ENCODE data around the gene HSPB2.

The HSPB2 gene

DNA sequence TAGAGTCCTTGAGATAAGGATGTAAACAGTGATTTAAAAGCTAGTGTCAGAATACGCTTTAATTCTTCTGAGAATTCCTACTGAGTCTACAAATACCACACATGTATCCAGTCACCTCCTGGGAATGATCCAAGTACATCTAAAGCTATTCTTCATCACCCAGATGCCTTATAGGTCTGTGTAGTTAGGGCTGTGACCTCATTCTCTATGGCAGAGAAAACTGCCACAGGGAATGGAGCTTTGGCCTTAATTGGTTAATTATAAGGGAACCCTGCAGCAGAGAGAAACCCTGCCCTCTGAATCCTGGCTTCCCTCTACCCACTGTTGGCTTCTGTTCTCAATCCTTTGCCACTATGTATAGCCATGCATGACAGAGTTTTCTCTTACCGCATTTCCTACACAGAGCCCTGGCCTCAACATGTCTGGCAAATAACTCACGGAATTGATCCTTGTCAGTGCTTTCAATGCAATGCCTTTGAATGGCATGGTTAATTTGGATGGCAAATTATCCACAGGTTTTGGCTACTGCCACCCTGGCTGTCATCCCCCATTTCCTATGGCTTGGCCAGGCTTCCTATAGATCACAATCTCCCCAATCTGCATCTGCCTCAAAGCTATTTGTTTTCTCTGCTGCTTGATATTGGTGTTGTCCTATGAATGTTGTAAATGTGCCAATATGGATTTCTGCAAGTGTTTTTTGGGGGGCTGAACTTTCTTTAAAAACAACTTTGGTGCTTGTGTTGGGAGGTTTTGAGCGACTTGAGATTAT, 27.5 kb downstream of the HSPB2 start:
- no peak for DNase-seq

- no peak for DNase-seq
These were observed 29.4 kb downstream of the HSPB2 start for GRCh38 chr11:111941963-111942362.

GRCh38 chr11:111942829-111943228, 30.3 kb downstream of the HSPB2 start:
- no peak for DNase-seq

GRCh38 chr11:111944139-111944538, 31.6 kb downstream of the HSPB2 start:
- no peak for DNase-seq

DNA sequence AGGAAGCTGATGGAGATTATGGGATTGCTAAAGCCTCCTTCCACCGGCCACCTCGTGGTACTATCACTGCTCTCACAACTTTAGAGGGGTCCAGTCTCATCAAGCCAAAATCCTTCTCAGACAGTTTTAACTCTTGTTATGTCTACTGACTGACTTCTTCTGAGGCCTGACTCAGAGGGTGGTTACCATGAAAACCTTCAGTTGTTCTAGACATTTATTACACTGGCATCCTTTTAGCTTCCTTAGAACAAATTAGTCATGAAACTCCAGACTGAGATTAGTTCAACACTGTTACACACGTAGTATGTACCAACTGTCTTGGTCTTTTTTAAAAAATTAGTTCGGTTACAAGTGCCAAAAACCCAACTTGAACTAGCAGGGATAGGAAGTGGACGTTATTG, 32.1 kb downstream of the HSPB2 start:
- no peak for DNase-seq

- no peak for DNase-seq
These were observed 32.7 kb downstream of the HSPB2 start for GRCh38 chr11:111945198-111945597.

DNA sequence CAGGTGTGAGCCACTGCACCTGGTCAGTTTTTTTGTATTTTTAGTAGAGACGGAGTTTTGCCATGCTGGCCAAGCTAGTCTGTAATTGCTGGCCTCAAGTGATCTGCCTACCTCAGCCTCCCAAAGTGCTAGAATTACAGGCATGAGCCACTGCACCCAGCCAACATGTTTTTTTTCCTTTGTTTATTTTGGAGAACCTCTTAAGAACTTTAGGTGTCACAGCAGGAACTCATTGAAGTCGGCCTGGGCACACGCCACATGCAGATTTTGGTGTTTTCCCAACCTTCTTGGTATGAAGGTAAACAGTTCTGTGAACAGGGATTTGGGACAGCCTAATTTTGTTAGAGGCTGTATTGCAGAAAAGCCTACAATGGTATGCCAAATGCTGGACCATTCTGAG, 34.0 kb downstream of the HSPB2 start:
- no peak for DNase-seq

GRCh38 chr11:111947143-111947542, 34.6 kb downstream of the HSPB2 start:
- no peak for DNase-seq

DNA sequence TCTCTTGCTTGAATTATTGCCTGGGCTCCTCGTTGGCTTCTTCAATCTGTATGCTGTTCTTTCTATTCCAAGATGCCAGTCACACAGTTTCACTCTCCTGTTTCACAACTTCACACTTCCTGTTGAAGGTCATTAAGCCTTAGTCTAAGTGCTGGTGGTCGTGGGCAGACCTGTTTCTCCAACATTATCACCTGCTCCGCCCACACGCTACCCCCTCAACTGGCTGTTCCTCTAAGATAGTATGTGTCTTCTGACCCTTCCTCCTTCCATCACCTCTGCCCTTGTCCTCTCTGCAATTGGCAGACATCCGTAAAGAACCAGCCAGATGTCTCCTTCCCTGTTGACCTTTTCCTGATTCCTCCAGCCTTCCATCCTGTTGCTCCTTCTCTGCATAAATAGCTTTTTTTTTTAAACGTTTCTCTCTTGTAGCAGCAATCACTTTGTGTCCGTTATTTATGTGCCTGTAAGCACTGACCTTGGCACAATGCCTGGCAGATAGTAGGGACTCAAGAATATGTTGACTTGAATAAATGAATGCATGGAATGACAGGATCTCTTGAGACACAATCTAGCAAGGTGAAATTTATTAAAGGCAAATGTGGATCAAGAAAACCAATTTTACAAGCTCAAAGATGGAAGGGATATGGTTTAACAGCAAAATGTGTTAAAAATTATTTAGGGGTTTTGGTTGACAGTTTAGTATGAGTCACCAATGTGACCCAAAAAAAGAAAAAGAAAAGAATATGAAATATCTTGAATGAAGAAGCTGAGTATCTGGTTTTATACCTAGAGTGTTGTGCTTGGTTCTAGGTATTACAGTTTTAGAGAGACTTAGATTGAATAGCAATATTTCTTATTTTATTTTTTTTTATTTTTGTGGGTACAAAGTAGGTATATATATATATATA, 37.2 kb downstream of the HSPB2 start:
- no peak for DNase-seq

GRCh38 chr11:111951565-111951964, 39.0 kb downstream of the HSPB2 start:
- DNase-seq, result no peak

DNA sequence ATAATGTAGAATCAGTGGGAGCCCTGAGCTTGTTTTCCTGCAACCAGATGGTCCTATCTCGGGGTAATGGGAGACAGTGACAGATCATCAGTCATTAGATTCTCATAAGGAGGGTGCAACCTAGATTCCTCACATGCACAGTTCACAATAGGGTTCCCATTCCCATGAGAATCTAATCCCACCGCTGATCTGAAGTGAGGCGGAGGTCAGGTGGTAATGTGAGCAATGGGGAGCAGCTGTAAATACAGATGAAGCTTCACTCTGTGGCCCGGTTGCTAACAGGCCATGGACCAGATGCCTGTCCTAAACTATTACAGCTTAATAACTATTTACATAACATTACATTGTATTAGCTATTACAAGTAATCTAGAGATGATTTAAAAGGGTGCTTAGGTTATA, 41.6 kb downstream of the HSPB2 start:
- no peak for DNase-seq

GRCh38 chr11:111957663-111958444, 45.3 kb downstream of the HSPB2 start:
- peak; percentile 55 to 86 for DNase-seq

DNA sequence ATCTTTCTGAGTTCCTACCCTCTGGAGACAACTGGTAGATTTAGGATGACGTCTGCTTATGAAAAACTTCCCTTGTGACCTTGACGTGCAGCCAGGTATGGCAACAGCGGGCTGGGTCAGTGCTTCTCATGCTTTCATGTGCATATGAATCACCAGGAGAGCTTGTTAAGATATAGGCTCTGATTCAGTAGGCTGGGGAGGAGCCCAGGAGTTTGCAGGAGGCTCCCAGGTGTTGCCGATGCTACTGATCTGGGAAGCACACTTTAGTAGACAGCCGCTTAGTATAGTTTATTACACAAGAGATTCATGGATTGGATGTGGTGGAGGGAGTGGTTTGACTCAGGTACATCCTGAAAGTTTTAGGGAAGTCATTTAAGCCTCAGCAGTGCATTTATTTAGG, 48.4 kb downstream of the HSPB2 start:
- DNase-seq, result no peak

DNA sequence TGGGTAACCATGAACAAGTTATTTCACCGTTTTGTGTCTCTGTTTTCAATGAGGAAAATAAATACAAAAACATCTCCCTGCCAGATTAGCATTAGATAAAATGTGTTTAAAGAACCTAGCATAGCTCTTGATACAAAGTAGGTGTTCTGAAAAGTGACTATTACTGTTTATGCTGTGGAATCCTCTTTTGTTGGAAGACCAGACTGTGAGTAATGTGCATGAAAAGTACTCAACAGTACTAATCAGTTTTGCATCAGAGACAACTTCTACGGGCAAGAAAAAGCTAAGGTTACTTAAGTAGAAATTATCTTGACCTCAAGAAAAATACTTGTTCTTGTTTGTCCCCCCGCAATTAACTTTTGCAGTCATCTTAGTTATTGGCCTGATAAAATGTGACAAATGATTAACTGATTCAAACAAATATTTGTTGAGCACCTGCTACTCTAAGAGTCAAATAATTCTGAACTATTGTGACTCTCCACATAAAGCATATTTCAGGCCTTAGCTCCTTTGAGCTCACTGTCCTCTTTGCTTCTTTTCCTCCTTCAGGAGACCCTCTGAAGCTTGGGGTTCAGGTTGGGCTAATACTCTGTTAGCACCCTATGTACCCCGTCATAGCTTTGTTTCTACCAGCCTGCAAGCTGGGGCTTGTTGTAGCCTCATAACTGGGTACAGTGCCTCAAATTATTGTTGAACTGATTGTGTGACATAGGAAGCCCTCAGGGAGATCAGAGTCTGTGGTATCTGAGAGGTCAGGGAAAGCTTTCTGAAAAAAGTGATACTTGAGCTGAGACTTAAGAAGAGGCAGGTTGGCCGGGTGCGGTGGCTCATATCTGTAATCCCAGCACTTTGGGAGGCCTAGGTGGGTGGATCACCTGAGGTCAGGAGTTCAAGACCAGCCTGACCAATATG, 49.1 kb downstream of the HSPB2 start:
- DNase-seq, result no peak

Data from NCI-H524 (cell line).